KMS-11 (cell line): ENCODE results near the gene GPR52.

Experiments
- H2AFZ ChIP-seq: fragments of 200-600 bp; sonication (generic); 2 replicates; pipeline ENCODE4 v1.6.1; 2016; ENCODE audit warnings: antibody characterized with exemption, mixed run types, low read depth
- H3K27ac ChIP-seq: fragments of 200-600 bp; sonication (generic); 2 replicates; pipeline ENCODE4 v1.6.1; 2016; ENCODE audit warnings: mild to moderate bottlenecking, mixed run types
- H3K27me3 ChIP-seq: fragments of 200-600 bp; sonication (generic); 2 replicates; pipeline ENCODE4 v1.6.1; 2017; ENCODE audit warnings: mild to moderate bottlenecking, low read depth, mixed run types, moderate library complexity; ENCODE audit not compliant: insufficient read depth
- H3K36me3 ChIP-seq: fragments of 200-600 bp; sonication (generic); 2 replicates; pipeline ENCODE4 v1.6.1; 2017; ENCODE audit warnings: mild to moderate bottlenecking, mixed run types; ENCODE audit not compliant: insufficient read depth
- H3K4me1 ChIP-seq: fragments of 200-600 bp; sonication (generic); 2 replicates; pipeline ENCODE4 v1.6.1; 2016; ENCODE audit warnings: mild to moderate bottlenecking, low read depth, mixed run types; ENCODE audit not compliant: poor library complexity, severe bottlenecking
- H3K4me2 ChIP-seq: fragments of 200-600 bp; sonication (generic); 2 replicates; pipeline ENCODE4 v1.7.0; 2016; ENCODE audit warnings: mild to moderate bottlenecking, mixed run types
- H3K4me3 ChIP-seq: fragments of 200-600 bp; sonication (generic); IDR thresholded peaks from 2 replicates; pipeline ENCODE4 v1.6.1; 2017; ENCODE audit warnings: low read depth, low read length, mixed read lengths; ENCODE audit not compliant: insufficient read depth
- H3K79me2 ChIP-seq: fragments of 200-600 bp; sonication (generic); 2 replicates; pipeline ENCODE4 v1.6.1; 2016; ENCODE audit warnings: low read depth, mixed run types; ENCODE audit not compliant: insufficient read depth
- H3K9ac ChIP-seq: fragments of 200-600 bp; sonication (generic); 2 replicates; pipeline ENCODE4 v1.6.1; 2016; ENCODE audit warnings: mild to moderate bottlenecking, mixed run types
- H4K20me1 ChIP-seq: fragments of 200-600 bp; sonication (generic); 2 replicates; pipeline ENCODE4 v1.6.1; 2016; ENCODE audit warnings: mild to moderate bottlenecking, mixed run types; ENCODE audit not compliant: insufficient read depth
- TF ChIP-seq, protein P1 (sequence below): fragments of 200-600 bp; sonication (generic); conservative IDR thresholded peaks from 2 replicates; pipeline ENCODE4 v1.6.1; 2017; ENCODE audit warnings: low read depth, mild to moderate bottlenecking, antibody characterized with exemption, low read length, moderate library complexity, mixed read lengths

GPR52 gene

DNA sequence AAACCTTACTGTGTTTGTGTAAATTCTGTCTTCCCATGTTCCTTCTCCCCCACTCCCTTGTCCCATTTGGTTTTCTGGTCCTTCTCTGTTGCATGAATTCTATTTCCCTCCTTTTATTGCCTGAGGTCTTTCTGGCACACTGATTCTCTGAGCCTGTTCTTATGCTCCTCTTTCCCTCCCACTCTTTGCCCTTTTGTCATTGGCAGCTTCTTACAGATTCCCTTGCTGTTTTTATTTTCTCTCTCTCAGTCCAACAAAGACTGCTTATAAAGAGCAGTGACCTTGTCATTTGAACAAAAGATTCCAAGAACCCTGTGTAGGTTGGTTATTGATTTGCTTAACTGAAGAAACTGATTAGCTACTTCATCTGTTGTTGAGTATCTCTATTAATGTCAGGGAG lies 49.7 kb downstream of the GPR52 start:
- H2AFZ ChIP-seq: no peak overlapping the region
- no peaks in the 10 kb centered on the region for H4K20me1 ChIP-seq
- no peak overlapping the region for H3K4me3 ChIP-seq
- H3K9ac ChIP-seq: no peak overlapping the region
- TF ChIP-seq, protein P1, sequence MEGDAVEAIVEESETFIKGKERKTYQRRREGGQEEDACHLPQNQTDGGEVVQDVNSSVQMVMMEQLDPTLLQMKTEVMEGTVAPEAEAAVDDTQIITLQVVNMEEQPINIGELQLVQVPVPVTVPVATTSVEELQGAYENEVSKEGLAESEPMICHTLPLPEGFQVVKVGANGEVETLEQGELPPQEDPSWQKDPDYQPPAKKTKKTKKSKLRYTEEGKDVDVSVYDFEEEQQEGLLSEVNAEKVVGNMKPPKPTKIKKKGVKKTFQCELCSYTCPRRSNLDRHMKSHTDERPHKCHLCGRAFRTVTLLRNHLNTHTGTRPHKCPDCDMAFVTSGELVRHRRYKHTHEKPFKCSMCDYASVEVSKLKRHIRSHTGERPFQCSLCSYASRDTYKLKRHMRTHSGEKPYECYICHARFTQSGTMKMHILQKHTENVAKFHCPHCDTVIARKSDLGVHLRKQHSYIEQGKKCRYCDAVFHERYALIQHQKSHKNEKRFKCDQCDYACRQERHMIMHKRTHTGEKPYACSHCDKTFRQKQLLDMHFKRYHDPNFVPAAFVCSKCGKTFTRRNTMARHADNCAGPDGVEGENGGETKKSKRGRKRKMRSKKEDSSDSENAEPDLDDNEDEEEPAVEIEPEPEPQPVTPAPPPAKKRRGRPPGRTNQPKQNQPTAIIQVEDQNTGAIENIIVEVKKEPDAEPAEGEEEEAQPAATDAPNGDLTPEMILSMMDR: no peak
- H3K27me3 ChIP-seq: no peaks in the 10 kb centered on the region
- no peaks in the 10 kb centered on the region for H3K79me2 ChIP-seq
- H3K4me2 ChIP-seq: no peak overlapping the region
- no peak overlapping the region for H3K27ac ChIP-seq
- H3K4me1 ChIP-seq: no peaks in the 10 kb centered on the region
- 0 out of 2 replicates have a peak, but pooled peaks cover 3% of the 10 kb centered on the region for H3K36me3 ChIP-seq
